Measurements from ENCODE around the gene PAN3.
"Not testable (repeated sequence)": the region's sequence is repeated elsewhere in the genome, so short reads cannot be mapped to it uniquely, and the experiment has no call there.

PAN3 gene

GRCh38 chr13:28137596-28137995 lies 749 bp upstream of the PAN3 start:
- DNase-seq = no peak

GRCh38 chr13:28138756-28139470 lies 568 bp downstream of the PAN3 start:
- DNase-seq = peak; percentile 71 to 85 (median 81)

- DNase-seq = no peak
Observed at GRCh38 chr13:28140433-28141125, 2.2 kb downstream of the PAN3 start.

GRCh38 chr13:28141542-28141941 lies 3.2 kb downstream of the PAN3 start:
- DNase-seq = not testable (repeated sequence)

- no peak for DNase-seq
Observed at GRCh38 chr13:28145049-28145448, 6.7 kb downstream of the PAN3 start.

- DNase-seq = no peak
Observed at GRCh38 chr13:28147495-28147894, 9.2 kb downstream of the PAN3 start.

GRCh38 chr13:28159057-28159456 lies 20.7 kb downstream of the PAN3 start:
- DNase-seq = no peak

- no peak for DNase-seq
Observed at GRCh38 chr13:28161370-28161769, 23.0 kb downstream of the PAN3 start.

- no peak for DNase-seq
Observed at GRCh38 chr13:28163587-28163986, 25.2 kb downstream of the PAN3 start.

- DNase-seq = no peak
Observed at GRCh38 chr13:28166257-28166656, 27.9 kb downstream of the PAN3 start.

GRCh38 chr13:28171266-28171665 lies 32.9 kb downstream of the PAN3 start:
- no peak for DNase-seq

GRCh38 chr13:28172947-28173346 lies 34.6 kb downstream of the PAN3 start:
- no peak for DNase-seq

- no peak for DNase-seq
Observed at GRCh38 chr13:28173793-28174192, 35.4 kb downstream of the PAN3 start.

- no peak for DNase-seq
Observed at GRCh38 chr13:28177327-28177726, 39.0 kb downstream of the PAN3 start.

- DNase-seq = no peak
Observed at GRCh38 chr13:28177877-28178276, 39.5 kb downstream of the PAN3 start.

GRCh38 chr13:28179974-28180373 lies 41.6 kb downstream of the PAN3 start:
- no peak for DNase-seq

- no peak for DNase-seq
Observed at GRCh38 chr13:28181413-28181812, 43.1 kb downstream of the PAN3 start.

GRCh38 chr13:28185256-28185655 lies 46.9 kb downstream of the PAN3 start:
- no peak for DNase-seq

GRCh38 chr13:28199089-28199488 lies 60.7 kb downstream of the PAN3 start:
- DNase-seq = no peak

- DNase-seq = no peak
Observed at GRCh38 chr13:28204043-28204442, 65.7 kb downstream of the PAN3 start.

- DNase-seq = no peak
Observed at GRCh38 chr13:28204690-28205443, 66.5 kb downstream of the PAN3 start.

- DNase-seq = no peak
Observed at GRCh38 chr13:28218679-28219078, 80.3 kb downstream of the PAN3 start.

GRCh38 chr13:28219408-28220099 lies 81.2 kb downstream of the PAN3 start:
- no peak for DNase-seq
